ENCODE data around the gene DUSP15. TPM values are rescaled to one million over a fixed set of nuclear protein-coding genes. Genes with fewer than 3 reads are reported as not detected.

The DUSP15 gene
- total RNA-seq, 2 experiments from 2014 or later, result not detected

DNA sequence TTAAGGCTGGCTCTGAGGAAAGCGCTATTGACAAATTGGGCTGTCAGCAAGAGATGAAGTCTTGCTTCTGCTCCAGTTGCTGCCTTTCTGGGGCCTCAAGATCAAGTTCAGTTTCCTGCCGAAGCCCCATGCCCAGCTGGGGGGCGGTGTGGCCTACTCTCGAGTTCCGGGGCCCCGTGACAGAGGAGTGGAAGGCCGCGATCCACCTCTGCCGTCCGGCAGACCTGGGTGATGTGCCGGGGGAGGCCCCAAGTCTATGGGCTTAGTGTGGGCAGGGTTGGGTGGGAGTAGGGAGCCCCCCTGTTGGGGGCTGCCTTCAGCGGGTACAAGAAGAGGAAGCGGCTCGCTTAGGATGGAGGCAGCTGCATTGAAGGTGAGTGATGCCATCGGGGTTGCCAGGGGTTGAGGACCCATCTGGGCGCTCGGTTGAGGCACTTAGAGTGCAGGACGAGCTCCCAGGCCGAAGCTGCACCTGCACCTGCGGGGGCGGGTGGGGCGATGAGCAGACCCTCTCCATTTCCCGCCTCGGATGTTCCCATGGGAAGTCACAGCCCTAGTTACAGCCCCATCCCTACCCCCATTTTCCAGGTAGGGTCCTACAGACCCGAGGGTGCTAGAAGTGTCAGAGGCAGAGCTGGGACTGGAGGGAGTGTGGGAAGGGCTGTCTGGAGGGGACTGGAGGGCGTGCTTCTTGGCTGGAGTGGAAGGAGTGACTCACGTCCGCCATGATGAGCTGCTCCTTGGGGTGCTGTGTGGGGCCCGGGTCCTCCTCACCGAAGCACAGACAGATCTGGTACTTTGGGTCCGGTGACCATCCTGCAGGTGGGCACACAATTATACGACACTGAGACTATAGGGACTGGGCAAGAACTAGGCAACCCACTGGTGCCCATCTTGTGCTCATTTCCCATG lies 22.0 kb downstream of the DUSP15 start:
- POLR2A ChIA-PET, result no interaction called here
- intact Hi-C loops (cut with DNase I, micrococcal nuclease), result no loop called here

DNA sequence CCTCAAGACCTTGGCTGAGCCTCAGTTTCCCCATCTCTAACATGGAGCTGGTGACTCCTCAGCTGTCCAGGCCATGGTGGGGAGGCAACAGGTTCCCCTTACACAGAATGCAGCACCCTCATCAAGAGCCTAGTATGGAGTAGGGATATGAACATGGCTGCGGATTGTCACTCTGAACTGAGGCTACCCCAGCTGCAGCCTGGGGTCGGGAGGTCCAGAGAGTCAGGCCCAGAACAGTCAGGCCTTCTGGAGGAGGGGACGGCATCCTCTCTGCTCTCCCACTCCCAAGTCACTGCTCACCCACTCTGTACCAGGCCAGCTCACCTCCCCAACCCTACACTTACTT lies 23.6 kb downstream of the DUSP15 start:
- Histone ChIP-seq H3K4me1 (ENCODE audit: insufficient read depth, low read length) (no peaks in the 10 kb centered on the region), H3K9me3 (ENCODE audit: control insufficient read depth in 1 of 2, insufficient read depth in 1 of 2, low read length in 2 of 2) (peaks cover 0 to 4% of the 10 kb centered on the region in 2 experiments), H3K4me3 (ENCODE audit: low read length) (no peak overlapping the region), H3K27ac (ENCODE audit: low read depth in 1 of 2, low read length in 2 of 2) (no peak overlapping the region), H3K27me3 (ENCODE audit: control insufficient read depth in 1 of 2, insufficient read depth in 2 of 2, low read length in 2 of 2) (peaks cover 3 to 12% of the 10 kb centered on the region in 2 experiments), H3K36me3 (ENCODE audit: insufficient read depth, low read length) (no peaks in the 10 kb centered on the region)
- Mint-ChIP-seq H3K27me3 (peaks cover 28% of the 10 kb centered on the region), H3K4me1 (ENCODE audit: low read depth) (no peaks in the 10 kb centered on the region), H3K9me3 (no peaks in the 10 kb centered on the region), H3K4me3 (no peak overlapping the region), H3K27ac (no peak overlapping the region), H3K36me3 (ENCODE audit: low read depth) (no peaks in the 10 kb centered on the region)
- no peak for DNase-seq
- ChIA-PET POLR2A (no interaction called here), CTCF (interaction anchor here (0.8 to 1.2 kb wide), 2 partner anchors 8 to 13 kb away, joined by 3 to 4 read pairs; no protein-coding TSS in a partner anchor)
- ATAC-seq (ENCODE audit: poor library complexity), result no peak
- intact Hi-C loops (cut with DNase I, micrococcal nuclease), result loop anchor here in 1 of 2 experiments (2.0 kb wide), 1 partner anchor 24 kb away; no protein-coding TSS in a partner anchor
- TF ChIP-seq, protein P1, sequence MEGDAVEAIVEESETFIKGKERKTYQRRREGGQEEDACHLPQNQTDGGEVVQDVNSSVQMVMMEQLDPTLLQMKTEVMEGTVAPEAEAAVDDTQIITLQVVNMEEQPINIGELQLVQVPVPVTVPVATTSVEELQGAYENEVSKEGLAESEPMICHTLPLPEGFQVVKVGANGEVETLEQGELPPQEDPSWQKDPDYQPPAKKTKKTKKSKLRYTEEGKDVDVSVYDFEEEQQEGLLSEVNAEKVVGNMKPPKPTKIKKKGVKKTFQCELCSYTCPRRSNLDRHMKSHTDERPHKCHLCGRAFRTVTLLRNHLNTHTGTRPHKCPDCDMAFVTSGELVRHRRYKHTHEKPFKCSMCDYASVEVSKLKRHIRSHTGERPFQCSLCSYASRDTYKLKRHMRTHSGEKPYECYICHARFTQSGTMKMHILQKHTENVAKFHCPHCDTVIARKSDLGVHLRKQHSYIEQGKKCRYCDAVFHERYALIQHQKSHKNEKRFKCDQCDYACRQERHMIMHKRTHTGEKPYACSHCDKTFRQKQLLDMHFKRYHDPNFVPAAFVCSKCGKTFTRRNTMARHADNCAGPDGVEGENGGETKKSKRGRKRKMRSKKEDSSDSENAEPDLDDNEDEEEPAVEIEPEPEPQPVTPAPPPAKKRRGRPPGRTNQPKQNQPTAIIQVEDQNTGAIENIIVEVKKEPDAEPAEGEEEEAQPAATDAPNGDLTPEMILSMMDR (IDR thresholded peaks at IDR 0.05), result no peak

More for the DNA sequence above, 22.0 kb downstream of the DUSP15 start:
- Histone ChIP-seq H3K27ac (ENCODE audit: low read depth in 1 of 2, low read length in 2 of 2) (no peak overlapping the region), H3K36me3 (ENCODE audit: insufficient read depth, low read length) (no peaks in the 10 kb centered on the region), H3K27me3 (ENCODE audit: control insufficient read depth in 1 of 2, insufficient read depth in 2 of 2, low read length in 2 of 2) (peaks cover 5 to 12% of the 10 kb centered on the region in 2 experiments), H3K4me1 (ENCODE audit: insufficient read depth, low read length) (peaks cover 7% of the 10 kb centered on the region), H3K4me3 (ENCODE audit: low read length) (no peak overlapping the region), H3K9me3 (ENCODE audit: control insufficient read depth in 1 of 2, insufficient read depth in 1 of 2, low read length in 2 of 2) (peaks cover 0 to 4% of the 10 kb centered on the region in 2 experiments)
- no peak for DNase-seq
- no peak overlapping the region for H3K4me3 Mint-ChIP-seq
- ATAC-seq (ENCODE audit: poor library complexity), result no peak
- H3K9me3 Mint-ChIP-seq, result no peaks in the 10 kb centered on the region
- CTCF ChIA-PET, result no interaction called here
- H3K27ac Mint-ChIP-seq, result no peak overlapping the region
- H3K36me3 Mint-ChIP-seq (ENCODE audit: low read depth), result no peaks in the 10 kb centered on the region
- H3K27me3 Mint-ChIP-seq, result peaks cover 32% of the 10 kb centered on the region
- H3K4me1 Mint-ChIP-seq (ENCODE audit: low read depth), result no peaks in the 10 kb centered on the region
- TF ChIP-seq, protein P1 (IDR thresholded peaks at IDR 0.05), result no peak

DNA sequence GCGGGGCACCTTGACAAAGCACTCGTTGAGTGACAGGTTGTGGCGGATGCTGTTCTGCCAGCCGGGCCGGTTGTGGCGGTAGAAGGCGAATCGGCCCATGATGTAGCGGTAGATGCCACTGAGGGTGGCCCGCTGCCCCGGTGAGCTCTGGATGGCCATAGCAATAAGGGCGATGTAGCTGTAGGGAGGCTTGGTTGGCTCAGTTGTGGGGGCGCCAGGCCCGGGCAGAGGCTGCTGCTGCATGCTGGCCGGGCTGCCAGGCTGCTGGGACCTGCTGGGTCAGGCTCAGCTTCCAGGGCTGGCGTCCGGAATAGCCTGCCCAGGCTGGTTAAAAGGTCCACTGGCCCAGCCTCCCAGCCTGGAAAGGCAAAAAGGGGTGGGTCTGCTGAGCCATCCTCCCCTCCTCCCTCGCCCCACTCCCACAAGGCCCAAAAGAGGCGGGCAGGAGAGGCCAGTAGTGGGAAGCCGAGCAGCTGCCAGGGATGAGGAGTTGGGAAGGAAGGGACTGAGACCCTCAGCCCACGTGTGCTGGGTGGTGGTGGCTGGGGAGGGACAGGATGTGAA lies 24.9 kb downstream of the DUSP15 start, which contains the start of gene FOXS1:
Gene FOXS1 (minus strand): TSS at position 305 of the 564 bp plus-strand sequence. CDS start 62 bp downstream, at position 243.
- Histone ChIP-seq H3K36me3 (ENCODE audit: insufficient read depth, low read length) (no peaks in the 10 kb centered on the region), H3K4me1 (ENCODE audit: insufficient read depth, low read length) (no peaks in the 10 kb centered on the region), H3K27me3 (ENCODE audit: control insufficient read depth in 1 of 2, insufficient read depth in 2 of 2, low read length in 2 of 2) (peaks cover 0 to 7% of the 10 kb centered on the region in 2 experiments), H3K4me3 (ENCODE audit: low read length) (no peak within 1 kb of the TSS), H3K27ac (ENCODE audit: low read depth in 1 of 2, low read length in 2 of 2) (no peak within 1 kb of the TSS), H3K9me3 (ENCODE audit: control insufficient read depth in 1 of 2, insufficient read depth in 1 of 2, low read length in 2 of 2) (peaks cover 0 to 3% of the 10 kb centered on the region in 2 experiments)
- H3K4me1 Mint-ChIP-seq (ENCODE audit: low read depth), result no peaks in the 10 kb centered on the region
- TF ChIP-seq, protein P1 (IDR thresholded peaks at IDR 0.05), result no peak
- intact Hi-C loops (cut with DNase I, micrococcal nuclease), result no loop called here
- H3K27me3 Mint-ChIP-seq, result peaks cover 15% of the 10 kb centered on the region
- H3K27ac Mint-ChIP-seq, result no peak within 1 kb of the TSS
- ATAC-seq (ENCODE audit: poor library complexity), result no peak
- no peaks in the 10 kb centered on the region for H3K9me3 Mint-ChIP-seq
- CTCF ChIA-PET, result no interaction called here
- DNase-seq, result no peak
- POLR2A ChIA-PET, result no interaction called here
- no peaks in the 10 kb centered on the region for H3K36me3 Mint-ChIP-seq (ENCODE audit: low read depth)
- no peak within 1 kb of the TSS for H3K4me3 Mint-ChIP-seq

Measured in CD4-positive, alpha-beta T cell (primary cell).